Measurements from ENCODE around the gene TEX53.

Gene TEX53

DNA sequence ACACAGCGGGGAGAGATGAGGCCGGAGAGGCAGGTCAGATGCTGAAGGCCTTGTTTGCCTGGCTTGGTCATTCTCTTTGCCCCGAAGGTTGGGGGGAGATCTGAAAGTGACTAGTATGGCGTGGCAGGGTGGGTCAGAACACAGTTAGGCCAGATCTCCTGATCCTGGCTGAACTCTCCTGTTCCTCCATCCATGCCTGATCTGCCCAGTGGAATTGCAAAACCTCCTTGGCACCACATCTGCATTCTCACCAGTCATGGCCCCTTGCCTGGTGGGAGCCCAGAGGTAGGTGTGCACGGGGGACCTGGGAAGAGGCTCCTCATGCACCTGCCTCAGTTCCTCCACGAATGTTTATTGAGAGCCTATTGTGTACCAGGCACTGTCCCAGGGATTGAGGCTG, 23.2 kb downstream of the TEX53 start:
- TF ChIP-seq CTCF (conservative IDR thresholded peaks at IDR 0.05; ENCODE audit: control insufficient read depth, insufficient read depth, low read depth, low read length) = no peak
- DNase-seq (ENCODE audit: low read depth) = no peak
- no peak overlapping the region for H3K4me3 ChIP-seq (ENCODE audit: control insufficient read depth, low read depth, low read length)

DNA sequence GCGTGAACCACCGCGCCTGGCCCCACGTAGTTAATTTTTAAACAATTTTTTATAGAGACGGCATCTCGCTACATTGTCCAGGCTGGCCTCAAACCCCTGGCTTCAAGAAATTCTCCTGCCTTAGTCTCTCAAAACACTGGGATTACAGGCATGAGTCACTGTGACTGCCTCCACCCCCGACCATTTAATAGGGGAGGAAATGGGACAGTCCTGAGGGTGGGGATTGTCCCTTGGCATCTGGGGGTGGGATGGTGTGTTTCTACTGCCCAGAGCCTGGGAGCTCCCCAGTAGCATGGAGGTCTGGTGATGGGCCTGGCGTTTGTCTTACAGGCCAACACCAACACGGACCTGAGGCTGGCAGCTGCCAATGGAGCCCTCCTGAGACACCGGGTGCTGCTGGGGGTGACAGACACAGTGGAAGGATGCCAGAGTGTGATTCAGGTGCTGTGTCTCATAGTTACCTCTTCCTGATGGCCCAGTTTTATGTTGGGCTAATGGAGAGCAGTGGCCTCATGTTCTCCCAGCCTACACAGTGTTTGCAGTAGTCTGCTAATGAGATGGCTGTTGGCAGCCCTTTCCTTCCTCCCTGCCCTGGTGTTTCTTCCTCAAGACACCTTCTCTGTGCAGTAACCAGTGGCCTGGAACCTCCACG, 24.0 kb downstream of the TEX53 start:
- TF ChIP-seq CTCF (conservative IDR thresholded peaks at IDR 0.05; ENCODE audit: control insufficient read depth, insufficient read depth, low read depth, low read length) = no peak
- DNase-seq (ENCODE audit: low read depth) = no peak
- no peak overlapping the region for H3K4me3 ChIP-seq (ENCODE audit: control insufficient read depth, low read depth, low read length)

DNA sequence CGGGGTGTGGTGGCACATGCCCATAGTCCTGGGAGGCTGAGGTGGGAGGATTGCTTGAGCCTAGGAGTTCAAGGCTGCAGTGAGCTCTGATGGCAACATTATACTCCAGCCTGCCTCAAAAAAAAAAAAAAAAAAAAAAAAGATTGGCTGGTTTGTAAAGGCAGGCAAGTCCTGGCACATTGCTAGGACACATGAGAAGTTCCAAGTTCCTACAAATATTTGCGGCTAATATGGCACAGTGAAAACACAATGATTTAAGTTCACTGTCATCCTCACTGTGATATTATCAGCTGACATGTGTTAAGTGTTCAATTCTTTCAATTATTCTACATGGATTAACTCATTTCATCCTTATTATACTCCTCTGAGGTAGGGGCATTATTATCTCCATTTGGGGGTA, 26.4 kb downstream of the TEX53 start:
- DNase-seq (ENCODE audit: low read depth) = no peak
- TF ChIP-seq CTCF (conservative IDR thresholded peaks at IDR 0.05; ENCODE audit: control insufficient read depth, insufficient read depth, low read depth, low read length) = no peak
- no peak overlapping the region for H3K4me3 ChIP-seq (ENCODE audit: control insufficient read depth, low read depth, low read length)

- H3K4me3 ChIP-seq (ENCODE audit: control insufficient read depth, low read depth, low read length) = no peak overlapping the region
- TF ChIP-seq CTCF (conservative IDR thresholded peaks at IDR 0.05; ENCODE audit: control insufficient read depth, insufficient read depth, low read depth, low read length) = no peak
- DNase-seq (ENCODE audit: low read depth) = peak; percentile 49
Measured at GRCh38 chr9:114629563-114630090, 28.0 kb downstream of the TEX53 start.

DNA sequence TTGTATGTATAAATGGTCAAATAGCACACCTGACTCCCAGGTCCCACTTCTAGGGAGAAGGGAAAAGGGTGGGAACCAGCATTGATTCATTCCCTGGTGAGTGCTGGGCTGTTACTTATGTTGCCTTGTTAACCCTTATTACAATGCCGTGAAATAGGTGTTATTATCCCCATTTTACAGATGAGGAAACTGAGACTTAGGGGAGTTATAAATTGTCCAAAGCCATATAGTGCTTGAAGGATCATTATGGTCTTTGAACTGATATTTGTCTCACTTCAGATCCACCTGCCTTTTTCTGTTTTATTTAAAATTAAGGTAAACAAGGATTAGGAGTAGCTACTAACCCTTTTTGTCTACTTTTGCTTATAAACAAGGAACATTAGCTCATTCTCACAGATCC, 30.1 kb downstream of the TEX53 start:
- no peak for DNase-seq (ENCODE audit: low read depth)
- no peak for TF ChIP-seq CTCF (conservative IDR thresholded peaks at IDR 0.05; ENCODE audit: control insufficient read depth, insufficient read depth, low read depth, low read length)
- no peak overlapping the region for H3K4me3 ChIP-seq (ENCODE audit: control insufficient read depth, low read depth, low read length)

GRCh38 chr9:114626415-114627020, 31.1 kb downstream of the TEX53 start:
- DNase-seq (ENCODE audit: low read depth) = no peak
- TF ChIP-seq CTCF (conservative IDR thresholded peaks at IDR 0.05; ENCODE audit: control insufficient read depth, insufficient read depth, low read depth, low read length) = no peak
- H3K4me3 ChIP-seq (ENCODE audit: control insufficient read depth, low read depth, low read length) = no peak overlapping the region
